Measurements from ENCODE around the gene TMEM156.
A peak's percentile ranks its signal among the peaks of the same experiment; 100 is the strongest.
"Not testable (repeated sequence)": the region's sequence is repeated elsewhere in the genome, so short reads cannot be mapped to it uniquely, and the experiment has no call there.

The TMEM156 gene

DNA sequence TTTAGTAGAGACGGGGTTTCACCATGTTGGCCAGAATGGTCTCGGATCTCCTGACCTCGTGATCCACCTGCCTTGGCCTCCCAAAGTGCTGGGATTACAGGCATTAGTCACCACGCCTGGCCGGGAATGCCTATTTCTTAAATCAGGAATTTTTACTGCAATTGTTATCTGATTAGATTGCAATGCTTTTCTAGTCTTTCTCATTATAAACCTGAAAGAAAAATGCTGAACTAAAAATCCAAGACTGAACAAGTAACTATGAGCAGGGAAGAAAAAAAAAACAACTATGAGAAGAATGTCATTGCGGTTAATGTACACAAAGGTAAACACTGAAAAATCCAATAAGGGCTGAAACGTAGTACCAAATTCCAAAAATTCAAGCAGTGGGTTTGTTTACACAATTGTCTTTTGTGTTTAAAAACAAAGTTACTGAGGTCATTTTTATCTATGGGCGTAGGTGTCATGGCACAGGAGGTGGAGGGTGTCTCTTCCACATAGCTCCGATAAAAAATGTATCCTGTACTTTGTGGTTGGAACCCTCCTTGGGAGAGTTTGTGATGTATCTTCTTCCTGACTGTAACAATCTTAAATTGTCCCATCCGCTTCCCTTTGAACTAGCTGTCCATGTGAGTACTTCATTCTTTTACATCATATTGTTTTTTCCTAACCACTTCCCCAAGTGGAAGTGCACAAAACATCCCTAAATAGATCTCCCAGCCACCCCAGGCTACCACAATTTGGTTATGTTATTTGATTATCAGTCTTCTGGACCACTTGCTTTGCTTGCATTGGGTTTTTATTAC lies 11.1 kb upstream of the TMEM156 start:
- no peak for DNase-seq

DNA sequence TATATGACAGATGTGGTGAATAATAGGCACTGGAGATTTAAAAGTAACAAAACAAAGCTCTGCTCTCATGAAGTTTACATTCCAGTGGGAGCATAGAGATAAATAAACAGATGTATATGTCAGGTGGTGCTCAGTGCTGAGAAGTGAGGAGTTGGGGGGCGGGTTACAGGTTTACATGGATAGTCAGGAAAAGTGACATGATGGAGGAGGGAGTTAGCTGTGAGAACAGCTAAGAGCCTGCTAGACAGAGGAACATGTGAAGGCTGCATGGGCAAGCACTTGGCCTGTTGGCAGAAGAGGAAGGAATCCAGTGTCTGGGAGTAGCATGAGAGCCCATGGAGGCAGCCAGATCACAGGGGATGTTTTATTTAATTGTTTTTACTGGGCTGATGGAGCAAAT lies 10.2 kb upstream of the TMEM156 start:
- DNase-seq: no peak

DNA sequence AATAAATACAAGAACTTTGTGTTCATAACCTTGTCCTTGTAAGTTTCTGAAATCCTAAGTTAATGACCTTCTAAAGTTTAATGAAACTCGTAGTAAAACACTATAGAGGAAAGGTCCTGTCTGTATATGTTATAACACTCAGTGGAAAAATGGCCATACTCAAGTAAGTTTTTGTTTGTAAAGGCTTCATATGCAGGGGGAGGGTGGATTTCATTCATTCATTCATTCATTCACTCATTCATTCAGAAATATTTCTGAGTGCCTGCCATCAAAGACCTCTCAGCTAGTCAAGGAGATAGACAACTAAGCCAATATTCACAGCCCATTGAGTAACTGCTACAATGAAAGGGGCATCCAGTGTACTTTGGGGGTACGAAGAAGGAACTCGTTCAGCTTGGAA lies 6.9 kb upstream of the TMEM156 start:
- DNase-seq: no peak

DNA sequence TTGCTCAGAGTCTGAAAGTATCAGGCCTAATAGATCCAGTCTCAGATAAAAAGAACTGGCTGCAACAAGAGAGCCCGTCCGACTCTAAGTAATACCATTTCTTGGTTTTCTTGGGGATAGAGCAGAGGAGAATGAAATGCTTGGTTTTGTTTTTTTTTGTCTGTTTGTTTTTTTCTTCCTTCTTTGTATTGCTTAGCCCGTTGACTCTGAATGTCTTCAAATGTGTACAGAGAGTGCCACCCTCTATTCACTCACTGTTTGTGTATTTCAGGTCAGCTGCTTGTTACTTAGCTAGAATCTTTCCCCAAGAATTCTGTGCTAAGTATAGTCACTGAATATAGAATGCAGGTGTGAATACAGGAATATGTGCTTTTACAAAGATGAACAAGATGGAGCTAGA lies 5.7 kb upstream of the TMEM156 start:
- no peak for DNase-seq

DNA sequence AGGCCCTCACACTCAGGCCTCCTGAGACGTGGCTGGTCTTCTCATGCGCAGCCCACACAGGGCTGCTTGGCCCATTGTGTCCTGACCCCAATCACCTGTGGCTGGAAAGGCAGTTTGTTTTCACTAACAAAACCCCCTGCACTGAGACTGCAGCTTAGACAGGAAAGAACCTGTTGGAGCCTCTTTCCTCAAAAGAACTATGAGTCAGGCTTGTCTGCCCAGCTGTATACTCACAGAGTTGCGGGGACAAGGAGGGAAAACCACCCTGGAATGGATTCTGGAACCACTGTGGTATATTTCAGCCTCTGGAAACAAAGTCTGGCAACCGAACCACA lies 5.2 kb upstream of the TMEM156 start:
- DNase-seq: no peak

DNA sequence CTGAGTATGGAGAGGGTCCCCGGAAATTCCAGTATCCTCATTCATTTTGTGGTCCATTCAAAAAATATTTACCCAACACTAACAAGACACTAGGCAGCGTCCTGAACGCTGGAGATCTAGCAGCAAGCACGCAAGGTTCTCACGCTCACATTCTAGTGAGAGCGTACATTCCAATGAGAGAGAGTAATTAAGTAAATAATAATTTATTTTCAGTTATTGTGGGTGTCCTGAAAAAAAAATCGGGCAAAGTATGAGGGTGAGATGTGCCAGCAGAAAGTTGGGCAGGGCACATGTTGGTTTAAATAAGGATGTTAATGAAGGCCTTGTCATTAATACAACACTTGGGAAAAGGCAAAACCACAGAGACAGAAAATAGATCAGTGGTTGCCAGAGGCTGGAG lies 4.0 kb upstream of the TMEM156 start:
- no peak for DNase-seq

DNA sequence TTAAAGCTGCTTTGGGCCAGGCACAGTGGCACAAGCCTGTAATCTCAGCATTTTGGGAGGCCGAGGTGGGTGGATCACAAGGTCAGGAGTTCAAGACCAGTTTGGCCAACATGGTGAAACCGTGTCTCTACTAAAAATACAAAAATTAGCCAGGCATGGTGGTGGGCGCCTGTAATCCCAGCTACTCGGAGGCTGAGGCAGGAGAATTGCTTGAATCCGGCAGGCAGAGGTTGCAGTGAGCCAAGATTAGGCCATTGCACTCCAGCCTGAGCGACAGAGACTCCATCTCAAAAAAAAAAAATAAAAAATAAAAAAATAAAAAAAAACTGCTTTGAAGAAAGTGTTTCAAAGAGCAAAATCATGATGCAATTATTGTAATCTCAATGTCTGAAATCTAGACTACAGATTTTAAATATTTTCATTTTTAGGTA lies 604 bp downstream of the TMEM156 start:
- peak in 1 of 2 experiments; percentile 45 for DNase-seq

DNA sequence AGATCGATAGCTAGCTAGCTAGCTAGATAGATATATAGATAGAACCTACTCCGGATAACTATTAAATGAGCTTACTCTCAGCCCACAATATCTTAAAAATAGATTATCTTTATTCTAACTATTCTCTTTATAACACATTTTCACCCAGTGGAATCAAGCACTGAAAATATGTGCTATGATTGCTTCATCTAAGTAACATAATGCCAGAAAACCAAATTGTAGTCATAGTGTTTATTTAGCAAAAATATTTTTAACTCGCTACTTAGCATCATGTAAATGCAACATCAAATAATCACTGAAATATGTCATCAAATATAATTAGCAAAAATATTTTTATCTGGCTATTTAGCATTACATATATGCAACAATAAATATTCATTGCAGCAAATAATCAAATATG lies 1.5 kb downstream of the TMEM156 start:
- DNase-seq: no peak

DNA sequence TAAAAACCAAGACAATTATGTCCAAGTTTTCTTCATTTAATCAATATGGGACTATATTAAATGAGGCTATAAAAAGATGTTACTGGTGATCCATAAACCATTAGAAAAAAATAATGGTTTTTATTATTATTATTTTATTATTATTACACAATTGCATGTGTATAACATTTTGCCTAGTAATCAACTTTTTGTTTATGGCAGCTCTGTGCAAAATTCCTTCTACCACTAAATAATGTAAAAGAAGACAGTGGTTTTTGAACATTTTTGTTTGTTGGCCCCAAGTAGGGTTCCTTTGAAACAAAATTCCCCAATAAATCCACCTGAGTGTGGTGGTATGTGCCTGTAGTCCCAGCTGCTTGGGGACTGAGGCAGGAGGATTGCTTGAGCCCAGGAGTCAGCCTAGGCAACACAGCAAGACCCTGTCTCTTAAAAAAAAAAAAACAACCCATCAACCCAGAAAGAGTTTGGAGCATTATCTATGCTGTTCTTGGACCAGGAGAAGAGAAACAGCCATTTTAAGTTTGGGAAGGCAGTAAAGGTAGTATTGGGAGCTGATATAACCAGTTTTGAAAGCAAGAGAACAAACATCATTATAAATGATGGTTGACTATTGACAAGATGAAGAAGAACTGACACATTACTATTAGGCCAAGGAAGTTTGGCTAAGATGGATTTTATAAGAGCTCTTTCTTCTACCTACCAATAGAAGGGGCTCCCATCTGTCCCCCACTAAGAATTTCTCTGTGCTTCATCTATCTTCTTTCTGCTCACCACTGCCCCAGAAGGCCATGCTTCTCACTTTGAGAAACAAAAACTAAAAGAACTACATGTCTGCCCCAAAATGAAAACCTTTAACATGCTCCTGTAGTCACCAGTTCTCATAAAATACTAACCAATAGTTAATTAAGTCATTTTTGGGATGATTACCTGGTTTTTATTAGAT lies 2.2 kb downstream of the TMEM156 start:
- no peak for DNase-seq

DNA sequence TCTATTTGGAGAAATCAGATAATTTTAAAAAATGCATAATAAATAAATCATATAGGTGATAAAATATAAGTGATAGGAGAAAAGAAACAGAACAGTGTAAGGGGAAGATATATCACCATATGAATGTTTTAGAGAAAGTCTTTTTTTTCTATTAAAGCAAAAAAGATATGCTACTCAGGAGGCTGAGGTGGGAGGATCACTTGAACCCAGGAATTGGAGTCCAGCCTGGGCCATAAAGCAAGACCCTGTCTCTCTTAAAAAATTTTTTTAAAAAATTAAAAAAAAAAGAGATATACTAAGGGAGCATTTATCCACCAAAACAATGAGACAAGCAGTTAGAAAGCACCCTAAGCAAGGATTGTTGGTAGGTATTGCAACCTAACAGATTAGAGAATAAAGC lies 6.1 kb downstream of the TMEM156 start:
- DNase-seq: no peak

DNA sequence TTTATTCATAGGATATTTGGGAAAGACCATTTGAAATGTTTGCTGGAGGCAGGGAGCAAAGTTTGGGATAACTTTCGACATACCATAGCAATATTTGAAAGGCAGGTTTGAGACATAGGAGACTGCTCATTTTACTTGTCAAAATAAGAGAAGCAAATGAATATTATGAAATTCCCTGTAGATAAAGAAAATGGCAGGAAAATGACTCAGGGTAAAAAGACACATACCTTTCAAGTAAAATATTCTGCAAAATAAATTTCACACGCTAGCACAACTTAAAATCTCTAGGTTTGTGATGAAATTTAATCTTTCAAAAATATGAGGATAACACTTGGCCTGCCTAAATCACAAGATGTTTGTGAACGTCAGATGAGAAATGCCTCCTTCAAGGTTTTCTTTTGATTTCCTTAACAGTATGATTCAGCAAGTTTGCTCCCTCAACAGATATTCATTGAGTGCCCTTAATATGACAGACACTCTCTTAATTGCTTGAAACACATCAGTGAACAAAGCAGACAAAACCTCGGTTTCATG lies 6.6 kb downstream of the TMEM156 start:
- no peak for DNase-seq

DNA sequence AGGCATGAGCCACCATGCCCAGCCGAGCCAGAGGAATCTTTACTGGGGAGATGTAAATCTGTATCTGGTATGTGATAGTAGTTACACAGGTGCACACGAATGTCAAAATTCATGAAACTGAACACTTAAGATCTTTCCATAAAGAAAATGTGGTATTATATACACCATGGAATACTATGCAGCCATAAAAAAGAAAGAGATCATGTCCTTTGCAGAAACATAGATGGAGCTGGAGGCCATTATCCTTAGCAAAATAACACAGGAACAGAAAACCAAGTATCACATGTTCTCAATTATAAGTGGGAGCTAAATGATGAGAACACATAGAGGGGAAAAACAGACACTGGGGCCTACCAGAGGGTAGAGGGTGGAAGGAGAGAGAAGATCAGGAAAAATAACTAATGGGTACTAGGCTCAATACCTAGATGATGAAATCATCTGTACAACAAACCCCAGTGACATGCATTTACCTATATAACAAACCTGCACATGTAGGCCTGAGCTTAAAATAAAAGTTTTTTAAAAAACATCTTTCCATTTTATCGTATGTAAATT lies 7.8 kb downstream of the TMEM156 start:
- DNase-seq: no peak

DNA sequence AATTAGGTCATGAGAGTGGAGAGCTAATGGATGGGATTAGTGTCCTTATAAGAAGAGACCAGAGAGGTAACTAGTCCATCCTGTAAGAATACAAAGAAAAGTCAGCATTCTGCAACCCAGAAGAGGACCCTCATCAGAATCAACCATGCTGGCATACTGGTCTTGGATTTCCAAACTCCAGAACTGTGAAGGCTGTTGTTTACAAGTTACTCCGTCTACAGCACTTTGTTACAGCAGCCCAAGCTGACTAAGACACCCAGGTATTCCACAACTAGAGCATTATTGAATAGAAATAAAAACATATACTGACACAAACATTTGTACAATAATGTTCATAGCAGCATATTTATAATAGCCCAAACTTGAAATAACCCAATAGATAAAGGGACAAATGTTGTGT lies 9.2 kb downstream of the TMEM156 start:
- DNase-seq: no peak

DNA sequence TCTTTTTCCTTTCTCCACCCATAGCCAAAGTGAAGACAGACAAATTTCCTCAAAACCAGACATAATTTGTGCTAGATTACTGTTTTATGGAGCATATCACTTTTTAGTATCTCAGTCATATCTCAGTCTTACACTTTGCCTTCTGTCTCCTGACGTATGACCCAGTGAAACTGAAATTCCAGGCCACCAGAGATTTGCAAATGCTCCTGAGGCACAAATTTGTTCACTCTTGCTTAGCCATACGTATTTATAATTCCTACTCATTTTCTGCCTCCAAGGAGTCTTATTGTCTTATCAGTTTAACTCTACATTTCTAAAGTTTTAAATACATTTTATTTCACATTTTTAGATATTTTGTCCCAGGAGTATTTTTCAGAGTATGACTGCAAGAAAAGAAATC lies 10.0 kb downstream of the TMEM156 start:
- no peak for DNase-seq

DNA sequence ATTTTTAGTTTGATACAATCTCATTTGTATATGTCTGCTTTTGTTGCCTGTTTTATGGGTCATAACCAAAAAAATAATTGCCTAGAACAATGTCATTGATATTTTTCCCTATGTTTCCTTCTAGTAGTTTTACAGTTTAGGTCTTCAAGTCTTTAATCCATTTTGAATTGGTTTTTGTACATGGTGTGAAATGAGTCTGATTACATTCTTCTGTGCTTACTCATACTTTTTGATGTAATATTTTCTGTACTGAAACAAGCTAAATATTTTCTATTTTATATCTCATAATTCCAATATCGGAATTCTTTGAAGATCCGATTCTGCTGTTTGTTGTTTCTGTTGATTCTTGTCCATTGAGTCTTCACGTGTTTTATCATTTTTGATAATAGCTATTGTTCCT lies 10.6 kb downstream of the TMEM156 start:
- DNase-seq: no peak

DNA sequence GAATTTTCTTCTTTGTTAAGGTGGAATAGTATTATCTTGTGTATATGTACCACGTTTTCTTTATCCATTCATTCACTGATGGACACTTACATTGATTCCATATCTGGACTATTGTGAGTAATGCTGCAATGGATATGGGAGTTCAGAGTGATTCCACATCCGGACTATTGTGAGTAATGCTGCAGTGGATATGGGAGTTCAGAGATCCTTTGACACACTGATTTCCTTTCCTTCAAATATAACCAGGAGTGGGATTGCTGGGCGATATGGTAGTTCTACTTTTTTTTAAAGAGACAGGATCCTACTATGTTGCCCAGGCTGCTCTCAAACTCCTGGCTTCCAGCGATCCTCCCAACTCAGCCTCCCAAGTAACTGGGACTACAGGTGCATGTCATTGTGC lies 12.1 kb downstream of the TMEM156 start:
- DNase-seq: no peak

DNA sequence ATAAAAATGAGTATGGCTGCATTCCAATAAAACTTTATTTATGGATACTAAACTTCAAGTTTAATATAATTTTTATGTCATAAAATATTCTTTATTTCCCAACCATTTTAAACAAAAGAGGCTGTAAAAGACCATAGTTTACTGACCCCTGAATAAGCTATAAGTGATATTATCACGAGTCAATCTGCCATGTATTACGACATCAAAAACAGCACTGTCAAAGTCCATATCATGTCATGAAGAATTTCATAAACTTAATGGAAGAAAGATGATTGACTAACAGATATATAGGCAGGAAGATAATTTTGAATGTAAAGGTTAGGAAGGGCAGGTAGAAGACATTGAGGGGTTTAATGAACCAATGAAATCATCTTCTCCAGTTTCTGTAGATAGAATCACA lies 18.2 kb downstream of the TMEM156 start:
- DNase-seq: no peak

DNA sequence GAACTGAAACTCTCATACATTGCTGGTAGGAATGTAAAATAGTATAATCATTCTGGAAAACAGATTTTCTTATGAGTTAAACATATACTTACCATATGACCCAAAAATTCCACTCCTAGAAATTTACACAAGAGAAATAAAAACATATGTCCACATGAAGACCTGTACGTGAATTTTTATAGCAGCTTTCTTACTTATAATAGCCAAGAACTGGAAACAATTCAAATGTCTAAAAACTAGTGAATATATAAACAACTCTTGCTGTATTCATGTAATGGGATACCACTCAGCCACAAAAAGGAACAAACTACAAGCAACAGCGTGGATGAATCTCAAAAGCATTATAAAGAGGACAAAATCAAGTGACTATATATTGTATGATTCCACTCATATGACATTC lies 27.5 kb downstream of the TMEM156 start:
- no peak for DNase-seq

DNA sequence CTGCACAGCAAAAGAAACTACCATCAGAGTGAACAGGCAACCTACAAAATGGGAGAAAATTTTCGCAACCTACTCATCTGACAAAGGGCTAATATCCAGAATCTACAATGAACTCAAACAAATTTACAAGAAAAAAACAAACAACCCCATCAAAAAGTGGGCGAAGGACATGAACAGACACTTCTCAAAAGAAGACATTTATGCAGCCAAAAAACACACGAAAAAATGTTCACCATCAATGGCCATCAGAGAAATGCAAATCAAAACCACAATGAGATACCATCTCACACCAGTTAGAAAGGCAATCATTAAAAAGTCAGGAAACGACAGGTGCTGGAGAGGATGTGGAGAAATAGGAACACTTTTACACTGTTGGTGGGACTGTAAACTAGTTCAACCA lies 30.2 kb downstream of the TMEM156 start:
- DNase-seq: not testable (repeated sequence)

DNA sequence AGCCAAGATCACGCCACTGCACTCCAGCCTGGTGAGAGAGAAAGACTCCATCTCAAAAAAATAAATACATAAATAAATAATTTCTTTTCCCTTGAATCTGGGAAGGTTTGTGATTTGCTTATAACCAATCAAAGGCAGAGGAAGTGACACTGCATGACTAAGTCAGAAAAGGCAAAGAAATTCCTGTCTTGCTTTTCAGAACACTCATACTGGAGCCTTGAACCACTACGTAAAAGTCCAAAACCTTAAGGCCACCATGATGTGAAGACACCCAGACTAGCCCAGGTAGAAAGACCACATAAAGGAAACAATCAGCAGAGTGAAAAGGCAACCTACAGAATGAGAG lies 36.6 kb downstream of the TMEM156 start:
- DNase-seq: no peak

DNA sequence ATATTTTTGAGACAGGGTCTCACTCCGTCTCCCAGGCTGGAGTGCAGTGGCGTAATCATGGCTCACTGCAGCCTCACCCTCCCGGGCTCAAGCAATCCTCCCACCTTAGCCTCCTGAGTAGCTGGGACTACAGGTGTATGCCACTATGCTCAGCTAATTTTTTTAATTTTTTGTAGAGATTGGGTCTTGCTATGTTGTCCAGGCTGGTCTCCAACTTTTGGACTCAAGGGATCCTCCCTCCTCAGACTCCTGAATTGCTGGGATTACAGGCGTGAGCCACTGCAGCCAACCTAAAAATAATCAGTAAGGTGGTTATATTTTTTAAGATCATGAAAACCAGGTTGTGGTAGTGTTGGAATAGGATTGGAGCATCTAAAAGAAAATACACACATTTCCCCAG lies 38.1 kb downstream of the TMEM156 start:
- DNase-seq: no peak

DNA sequence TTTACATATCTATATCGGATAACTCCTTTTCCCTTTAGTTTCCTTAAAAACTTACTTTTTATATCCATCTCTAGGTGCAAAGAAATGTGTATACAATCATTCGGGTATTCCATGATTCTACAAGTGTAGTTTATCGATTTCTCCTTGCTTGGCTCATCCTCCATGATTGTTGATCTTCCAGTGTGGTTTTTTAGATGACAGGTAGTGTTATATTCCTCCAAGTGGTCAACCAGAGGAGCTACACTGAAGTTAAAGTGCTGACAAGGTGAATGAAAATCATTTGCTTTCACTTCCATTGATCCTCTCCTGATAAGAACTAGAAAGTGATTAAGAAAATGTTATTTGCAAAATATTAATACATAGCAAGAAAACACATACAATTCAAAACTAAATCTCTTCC lies 38.5 kb downstream of the TMEM156 start:
- DNase-seq: no peak

DNA sequence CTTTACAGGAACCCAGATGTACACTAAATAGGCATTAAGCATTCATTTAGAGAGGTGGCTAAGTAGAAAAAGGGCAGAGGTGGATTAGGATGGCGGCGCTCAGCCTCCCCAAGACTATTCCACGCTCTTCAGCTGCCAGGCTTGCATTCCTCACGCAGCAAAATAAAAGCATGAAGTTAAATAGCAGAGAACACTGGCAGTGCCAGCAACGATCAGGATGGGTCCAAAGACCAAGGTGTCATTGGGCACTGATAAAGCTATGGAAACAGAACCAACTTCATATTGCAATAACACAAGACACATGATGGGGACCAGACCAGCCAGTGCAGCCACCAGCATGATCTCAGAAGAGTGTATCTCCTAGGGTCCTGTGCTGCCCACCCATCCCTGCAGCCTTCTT lies 42.0 kb downstream of the TMEM156 start:
- DNase-seq: no peak

DNA sequence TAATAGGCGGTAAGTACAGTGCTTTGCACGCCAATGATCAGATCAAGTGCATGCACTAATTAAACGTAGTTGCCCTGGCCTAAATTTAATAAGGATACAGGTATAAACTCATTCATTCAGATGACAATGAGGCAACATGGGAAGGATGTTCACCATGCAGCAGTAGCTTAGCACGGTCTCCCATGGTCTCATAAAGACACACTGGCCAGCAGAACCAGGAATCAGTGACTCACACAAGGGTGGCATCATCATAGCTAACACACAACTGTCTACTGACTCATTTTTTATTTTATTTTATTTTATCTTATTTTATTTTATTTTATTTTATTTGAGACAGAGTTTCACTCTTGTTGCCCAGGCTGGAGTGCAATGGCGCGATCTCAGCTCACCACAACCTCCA lies 42.7 kb downstream of the TMEM156 start:
- no peak for DNase-seq
